ENCODE measurements around the gene TBRG4.

Gene TBRG4

DNA sequence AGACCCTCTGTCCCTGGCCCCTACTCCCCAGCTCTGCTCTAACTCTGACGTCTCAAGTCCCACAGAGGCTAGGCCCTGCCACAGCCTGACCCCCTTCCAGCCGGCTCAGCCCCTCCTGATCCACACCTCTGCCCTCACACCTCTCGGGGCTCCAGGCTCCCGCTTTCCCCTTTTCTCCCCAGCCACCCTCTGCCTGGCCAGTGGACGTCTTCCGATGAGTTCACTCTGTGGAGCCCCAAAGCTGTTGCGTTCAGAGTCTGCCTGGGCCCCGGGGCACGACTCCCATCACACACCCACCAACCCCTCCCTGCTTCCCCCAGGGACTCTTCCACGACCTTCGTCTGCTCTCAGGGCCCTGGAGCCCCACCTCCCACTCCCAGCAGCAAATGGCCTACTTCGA, 18.4 kb upstream of the TBRG4 start:
- Histone ChIP-seq H3K27ac (ENCODE audit: low read length) (no peak overlapping the region), H3K4me3 (ENCODE audit: low read length) (no peak overlapping the region), H3K9me3 (ENCODE audit: control insufficient read depth, insufficient read depth, low read length) (no peaks in the 10 kb centered on the region), H3K4me1 (ENCODE audit: control insufficient read depth, insufficient read depth, low read length) (no peaks in the 10 kb centered on the region), H3K36me3 (ENCODE audit: control insufficient read depth, insufficient read depth, low read length) (no peaks in the 10 kb centered on the region), H3K27me3 (ENCODE audit: control insufficient read depth, insufficient read depth, low read length) (no peaks in the 10 kb centered on the region)
- DNase-seq (ENCODE audit: low read depth, low spot score), result no peak
- no CpG with 5 or more reads among the region's 12 CpGs for WGBS (ENCODE audit: insufficient coverage, insufficient read length)

DNA sequence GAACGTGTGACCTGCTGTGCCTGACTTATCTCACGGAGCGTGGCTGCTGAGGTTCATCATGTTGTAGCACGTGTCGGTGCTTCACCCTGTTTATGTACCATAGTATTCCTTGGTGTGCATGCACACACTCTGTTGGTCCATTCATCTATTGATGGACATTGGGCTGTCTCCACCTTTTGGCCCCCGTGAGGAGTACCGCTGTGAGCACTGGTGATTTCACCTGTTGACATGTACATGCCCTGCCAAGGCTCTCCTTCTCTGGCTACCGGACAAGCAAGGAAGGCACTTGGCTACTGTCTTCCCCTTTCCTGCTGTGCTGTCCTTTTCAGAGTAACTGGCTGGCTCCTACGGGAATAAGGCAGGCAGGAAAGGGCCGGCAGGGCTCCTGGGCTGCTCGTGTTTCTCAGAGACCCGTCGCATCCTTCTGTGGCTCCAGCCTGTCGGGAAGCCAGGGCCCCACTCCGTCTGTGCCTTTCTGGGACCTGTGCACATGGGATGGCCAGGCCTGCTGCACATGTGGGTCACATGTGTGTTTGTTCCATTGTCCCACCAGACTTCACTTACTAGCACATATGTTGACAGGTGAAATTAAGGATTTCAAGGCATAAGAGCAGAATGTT, 17.8 kb upstream of the TBRG4 start:
- no peak for DNase-seq (ENCODE audit: low read depth, low spot score)
- Histone ChIP-seq H3K4me1 (ENCODE audit: control insufficient read depth, insufficient read depth, low read length) (peaks cover 1% of the 10 kb centered on the region; the same call in 1 of the 2 replicates), H3K4me3 (ENCODE audit: low read length) (no peak overlapping the region), H3K27me3 (ENCODE audit: control insufficient read depth, insufficient read depth, low read length) (no peaks in the 10 kb centered on the region), H3K27ac (ENCODE audit: low read length) (no peak overlapping the region), H3K36me3 (ENCODE audit: control insufficient read depth, insufficient read depth, low read length) (no peaks in the 10 kb centered on the region), H3K9me3 (ENCODE audit: control insufficient read depth, insufficient read depth, low read length) (no peaks in the 10 kb centered on the region)
- no CpG with 5 or more reads among the region's 15 CpGs for WGBS (ENCODE audit: insufficient coverage, insufficient read length)

DNA sequence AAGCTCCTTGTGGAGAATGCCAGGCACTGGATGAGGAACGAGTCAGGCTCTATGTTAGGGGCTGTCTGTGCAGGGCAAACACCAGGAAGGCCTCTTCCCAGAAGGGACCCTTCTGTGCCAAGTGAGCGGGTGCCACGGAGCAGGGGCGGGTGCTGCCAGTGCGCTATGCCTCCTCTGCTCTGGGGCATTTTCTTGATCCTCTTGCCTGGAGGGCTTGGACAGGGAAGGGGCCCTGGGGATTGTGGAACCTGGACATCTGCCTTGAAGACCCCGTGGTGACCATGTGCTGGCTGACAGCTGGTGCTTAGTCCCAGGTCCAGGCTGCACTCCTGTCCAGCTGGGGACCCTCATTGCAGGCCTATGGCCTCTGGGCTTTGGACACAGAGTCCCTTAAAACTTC, 15.4 kb upstream of the TBRG4 start:
- no CpG with 5 or more reads among the region's 6 CpGs for WGBS (ENCODE audit: insufficient coverage, insufficient read length)
- H3K9me3 ChIP-seq (ENCODE audit: control insufficient read depth, insufficient read depth, low read length), result no peaks in the 10 kb centered on the region
- no peak overlapping the region for H3K27ac ChIP-seq (ENCODE audit: low read length)
- H3K36me3 ChIP-seq (ENCODE audit: control insufficient read depth, insufficient read depth, low read length), result no peaks in the 10 kb centered on the region
- H3K4me1 ChIP-seq (ENCODE audit: control insufficient read depth, insufficient read depth, low read length), result peaks cover 7% of the 10 kb centered on the region; the same call in 1 of the 2 replicates
- no peak overlapping the region for H3K4me3 ChIP-seq (ENCODE audit: low read length)
- no peak for DNase-seq (ENCODE audit: low read depth, low spot score)
- H3K27me3 ChIP-seq (ENCODE audit: control insufficient read depth, insufficient read depth, low read length), result no peaks in the 10 kb centered on the region

DNA sequence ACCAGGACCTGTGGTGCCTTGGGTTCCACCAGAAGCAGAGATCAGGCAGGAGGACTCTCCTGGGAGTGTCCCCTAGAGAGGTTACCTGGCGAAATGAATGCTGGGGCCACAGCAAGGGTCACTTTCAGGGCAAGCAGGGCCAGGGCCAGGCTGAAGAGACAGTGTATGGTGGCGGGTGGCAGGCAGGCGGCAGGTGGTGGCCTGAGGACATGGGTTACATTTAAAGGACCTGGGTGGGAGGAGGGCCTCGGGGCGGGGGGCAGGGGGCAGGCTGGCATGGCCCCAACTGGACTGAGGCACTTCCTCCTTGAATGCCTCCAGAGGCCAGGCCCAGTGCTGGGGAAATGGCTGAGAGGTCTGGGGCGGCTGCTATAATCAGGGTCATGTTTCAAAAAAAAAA, 14.7 kb upstream of the TBRG4 start:
- peaks cover 7% of the 10 kb centered on the region; the same call in 1 of the 2 replicates for H3K4me1 ChIP-seq (ENCODE audit: control insufficient read depth, insufficient read depth, low read length)
- no CpG with 5 or more reads among the region's 6 CpGs for WGBS (ENCODE audit: insufficient coverage, insufficient read length)
- no peaks in the 10 kb centered on the region for H3K27me3 ChIP-seq (ENCODE audit: control insufficient read depth, insufficient read depth, low read length)
- H3K36me3 ChIP-seq (ENCODE audit: control insufficient read depth, insufficient read depth, low read length), result no peaks in the 10 kb centered on the region
- no peak overlapping the region for H3K4me3 ChIP-seq (ENCODE audit: low read length)
- no peak overlapping the region for H3K27ac ChIP-seq (ENCODE audit: low read length)
- DNase-seq (ENCODE audit: low read depth, low spot score), result no peak
- H3K9me3 ChIP-seq (ENCODE audit: control insufficient read depth, insufficient read depth, low read length), result no peaks in the 10 kb centered on the region

DNA sequence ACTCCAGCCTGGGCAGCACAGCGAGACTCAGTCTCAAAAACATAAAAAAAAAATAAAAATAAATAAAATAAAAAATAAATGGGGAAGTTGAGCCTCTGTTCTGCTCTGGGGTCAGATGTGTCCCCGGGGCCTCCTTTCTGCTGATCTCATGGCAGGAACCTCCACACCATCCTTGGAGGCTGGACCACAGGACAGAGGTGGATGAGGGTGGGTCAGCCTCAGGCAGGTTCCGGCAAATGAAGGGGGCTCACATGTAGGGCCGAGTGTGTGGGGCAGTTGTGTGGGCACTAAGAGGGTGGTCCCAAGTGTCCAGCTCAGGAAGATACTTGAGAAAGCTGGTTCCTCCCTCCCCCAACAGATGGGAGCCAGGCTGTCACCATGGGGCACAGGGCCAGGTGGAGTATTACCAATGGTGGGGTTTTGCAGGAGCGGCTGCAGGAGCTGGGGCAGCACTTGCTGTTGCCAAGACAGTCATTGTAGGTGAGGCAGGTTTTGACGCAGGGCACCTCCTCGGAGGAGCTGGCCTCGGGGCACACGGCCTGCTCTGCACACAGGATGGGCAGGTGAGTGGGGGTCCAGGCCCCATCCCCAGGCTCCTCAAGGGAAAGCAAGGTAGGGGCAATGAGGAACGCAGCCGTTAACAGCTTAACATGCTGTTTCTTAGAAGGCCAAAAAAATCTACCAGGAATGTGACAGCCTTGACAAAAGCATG, 13.9 kb upstream of the TBRG4 start:
- Histone ChIP-seq H3K36me3 (ENCODE audit: control insufficient read depth, insufficient read depth, low read length) (no peaks in the 10 kb centered on the region), H3K4me3 (ENCODE audit: low read length) (no peak overlapping the region), H3K27me3 (ENCODE audit: control insufficient read depth, insufficient read depth, low read length) (no peaks in the 10 kb centered on the region), H3K9me3 (ENCODE audit: control insufficient read depth, insufficient read depth, low read length) (no peaks in the 10 kb centered on the region), H3K4me1 (ENCODE audit: control insufficient read depth, insufficient read depth, low read length) (peaks cover 7% of the 10 kb centered on the region; the same call in 1 of the 2 replicates), H3K27ac (ENCODE audit: low read length) (no peak overlapping the region)
- WGBS (ENCODE audit: insufficient coverage, insufficient read length), result no CpG with 5 or more reads among the region's 11 CpGs
- DNase-seq (ENCODE audit: low read depth, low spot score), result no peak

- DNase-seq (ENCODE audit: low read depth, low spot score), result no peak
- H3K36me3 ChIP-seq (ENCODE audit: control insufficient read depth, insufficient read depth, low read length), result no peaks in the 10 kb centered on the region
Observed at GRCh38 chr7:45123913-45124710, 12.6 kb upstream of the TBRG4 start.

GRCh38 chr7:45122975-45123860, 11.7 kb upstream of the TBRG4 start:
- Histone ChIP-seq H3K4me1 (ENCODE audit: control insufficient read depth, insufficient read depth, low read length) (peaks cover 7% of the 10 kb centered on the region; the same call in 1 of the 2 replicates), H3K27me3 (ENCODE audit: control insufficient read depth, insufficient read depth, low read length) (no peaks in the 10 kb centered on the region), H3K9me3 (ENCODE audit: control insufficient read depth, insufficient read depth, low read length) (no peaks in the 10 kb centered on the region), H3K4me3 (ENCODE audit: low read length) (no peak overlapping the region), H3K27ac (ENCODE audit: low read length) (no peak overlapping the region), H3K36me3 (ENCODE audit: control insufficient read depth, insufficient read depth, low read length) (no peaks in the 10 kb centered on the region)
- DNase-seq (ENCODE audit: low read depth, low spot score), result no peak
- no CpG with 5 or more reads among the region's 16 CpGs for WGBS (ENCODE audit: insufficient coverage, insufficient read length)

More at GRCh38 chr7:45123913-45124710, 12.6 kb upstream of the TBRG4 start:
- H3K4me1 ChIP-seq (ENCODE audit: control insufficient read depth, insufficient read depth, low read length), result peaks cover 7% of the 10 kb centered on the region; the same call in 1 of the 2 replicates
- H3K9me3 ChIP-seq (ENCODE audit: control insufficient read depth, insufficient read depth, low read length), result no peaks in the 10 kb centered on the region
- no peak overlapping the region for H3K4me3 ChIP-seq (ENCODE audit: low read length)
- WGBS (ENCODE audit: insufficient coverage, insufficient read length), result no CpG with 5 or more reads among the region's 12 CpGs
- no peak overlapping the region for H3K27ac ChIP-seq (ENCODE audit: low read length)
- no peaks in the 10 kb centered on the region for H3K27me3 ChIP-seq (ENCODE audit: control insufficient read depth, insufficient read depth, low read length)

DNA sequence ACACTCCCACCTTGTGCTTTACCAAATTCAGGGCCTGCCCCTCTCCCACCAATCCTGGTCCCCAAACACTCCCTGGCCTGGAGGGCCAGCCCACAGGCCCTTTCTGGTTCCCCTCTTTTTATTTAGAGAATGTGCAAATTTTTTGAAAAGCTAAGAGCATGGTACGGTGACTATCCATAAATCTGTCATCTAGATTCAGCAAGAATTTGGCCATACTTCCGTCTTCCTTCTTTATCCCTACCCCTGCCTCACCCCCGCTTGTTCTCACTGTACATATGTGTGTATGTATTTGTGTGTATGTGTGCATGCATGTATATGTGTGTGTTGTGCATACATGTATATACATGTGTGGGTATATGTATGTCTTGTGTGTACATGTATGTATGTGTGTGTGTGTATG, 8.1 kb upstream of the TBRG4 start:
- Histone ChIP-seq H3K4me1 (ENCODE audit: control insufficient read depth, insufficient read depth, low read length) (peaks cover 7% of the 10 kb centered on the region; the same call in 1 of the 2 replicates), H3K4me3 (ENCODE audit: low read length) (no peak overlapping the region), H3K36me3 (ENCODE audit: control insufficient read depth, insufficient read depth, low read length) (no peaks in the 10 kb centered on the region), H3K9me3 (ENCODE audit: control insufficient read depth, insufficient read depth, low read length) (no peaks in the 10 kb centered on the region), H3K27me3 (ENCODE audit: control insufficient read depth, insufficient read depth, low read length) (no peaks in the 10 kb centered on the region), H3K27ac (ENCODE audit: low read length) (no peak overlapping the region)
- DNase-seq (ENCODE audit: low read depth, low spot score), result no peak
- WGBS (ENCODE audit: insufficient coverage, insufficient read length), result no CpG with 5 or more reads among the region's 3 CpGs

GRCh38 chr7:45118889-45119331, 7.4 kb upstream of the TBRG4 start:
- Histone ChIP-seq H3K4me1 (ENCODE audit: control insufficient read depth, insufficient read depth, low read length) (0 out of 2 replicates have a peak, but pooled peaks cover 3% of the 10 kb centered on the region), H3K36me3 (ENCODE audit: control insufficient read depth, insufficient read depth, low read length) (no peaks in the 10 kb centered on the region), H3K4me3 (ENCODE audit: low read length) (no peak overlapping the region), H3K27me3 (ENCODE audit: control insufficient read depth, insufficient read depth, low read length) (no peaks in the 10 kb centered on the region), H3K9me3 (ENCODE audit: control insufficient read depth, insufficient read depth, low read length) (no peaks in the 10 kb centered on the region), H3K27ac (ENCODE audit: low read length) (no peak overlapping the region)
- WGBS (ENCODE audit: insufficient coverage, insufficient read length), result no CpG with 5 or more reads among the region's 3 CpGs
- DNase-seq (ENCODE audit: low read depth, low spot score), result no peak

DNA sequence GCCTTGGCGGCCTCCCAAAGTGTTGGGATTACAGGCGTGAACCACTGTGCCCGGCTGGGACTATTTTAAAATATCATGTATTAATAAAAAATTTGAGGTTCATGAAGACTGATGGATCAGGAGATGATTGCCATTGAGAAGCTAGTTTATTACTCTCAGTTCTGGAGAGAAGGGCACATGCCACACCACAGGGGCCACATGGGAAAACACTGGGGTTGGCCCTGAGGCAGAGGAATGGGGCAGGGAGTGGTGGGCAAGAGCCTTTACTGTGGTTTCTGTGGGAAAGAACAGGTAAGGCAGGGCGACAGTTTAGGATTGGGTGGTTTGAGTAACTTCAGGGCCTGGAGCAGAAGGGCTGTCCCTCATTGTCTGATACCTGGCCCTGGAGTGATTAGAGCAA, 6.8 kb upstream of the TBRG4 start:
- H3K4me3 ChIP-seq (ENCODE audit: low read length), result no peak overlapping the region
- no peak overlapping the region for H3K27ac ChIP-seq (ENCODE audit: low read length)
- H3K4me1 ChIP-seq (ENCODE audit: control insufficient read depth, insufficient read depth, low read length), result no peaks in the 10 kb centered on the region
- WGBS (ENCODE audit: insufficient coverage, insufficient read length), result no CpG with 5 or more reads among the region's 4 CpGs
- no peaks in the 10 kb centered on the region for H3K36me3 ChIP-seq (ENCODE audit: control insufficient read depth, insufficient read depth, low read length)
- DNase-seq (ENCODE audit: low read depth, low spot score), result no peak
- no peaks in the 10 kb centered on the region for H3K9me3 ChIP-seq (ENCODE audit: control insufficient read depth, insufficient read depth, low read length)
- no peaks in the 10 kb centered on the region for H3K27me3 ChIP-seq (ENCODE audit: control insufficient read depth, insufficient read depth, low read length)
